ENCODE data around the gene FERMT2. TPM values are rescaled to one million over a fixed set of nuclear protein-coding genes. Genes with fewer than 3 reads are reported as not detected.

FERMT2 gene
- total RNA-seq, 1 donor from 2014 or later = 0.51 TPM

DNA sequence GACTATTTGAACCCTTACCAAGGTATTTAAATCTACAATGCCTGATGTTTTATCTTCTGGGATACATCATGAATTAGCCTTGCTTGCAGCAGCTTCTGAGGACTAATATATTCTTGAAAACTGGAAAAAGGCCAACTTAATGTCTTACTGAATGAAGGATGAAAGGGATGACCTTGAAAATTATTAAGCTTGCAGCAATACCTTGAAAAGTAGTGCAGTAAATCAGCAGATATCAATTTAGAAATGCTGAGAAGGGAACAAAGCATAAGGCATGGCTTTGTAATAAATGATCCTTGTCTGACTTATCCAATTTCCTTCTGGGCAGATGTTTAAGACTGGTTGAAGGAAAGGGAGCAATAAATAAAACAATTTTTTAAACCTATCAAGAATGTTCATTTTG is 37.3 kb upstream of the FERMT2 start:
- ChIA-PET CTCF (no interaction called here), POLR2A (no interaction called here)
- intact Hi-C loops (cut with micrococcal nuclease) = no loop called here
- TF ChIP-seq, protein P1, sequence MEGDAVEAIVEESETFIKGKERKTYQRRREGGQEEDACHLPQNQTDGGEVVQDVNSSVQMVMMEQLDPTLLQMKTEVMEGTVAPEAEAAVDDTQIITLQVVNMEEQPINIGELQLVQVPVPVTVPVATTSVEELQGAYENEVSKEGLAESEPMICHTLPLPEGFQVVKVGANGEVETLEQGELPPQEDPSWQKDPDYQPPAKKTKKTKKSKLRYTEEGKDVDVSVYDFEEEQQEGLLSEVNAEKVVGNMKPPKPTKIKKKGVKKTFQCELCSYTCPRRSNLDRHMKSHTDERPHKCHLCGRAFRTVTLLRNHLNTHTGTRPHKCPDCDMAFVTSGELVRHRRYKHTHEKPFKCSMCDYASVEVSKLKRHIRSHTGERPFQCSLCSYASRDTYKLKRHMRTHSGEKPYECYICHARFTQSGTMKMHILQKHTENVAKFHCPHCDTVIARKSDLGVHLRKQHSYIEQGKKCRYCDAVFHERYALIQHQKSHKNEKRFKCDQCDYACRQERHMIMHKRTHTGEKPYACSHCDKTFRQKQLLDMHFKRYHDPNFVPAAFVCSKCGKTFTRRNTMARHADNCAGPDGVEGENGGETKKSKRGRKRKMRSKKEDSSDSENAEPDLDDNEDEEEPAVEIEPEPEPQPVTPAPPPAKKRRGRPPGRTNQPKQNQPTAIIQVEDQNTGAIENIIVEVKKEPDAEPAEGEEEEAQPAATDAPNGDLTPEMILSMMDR (IDR thresholded peaks at IDR 0.05) = no peak
- no peak for ATAC-seq (ENCODE audit: low read depth)
- H3K4me1 Mint-ChIP-seq = no peaks in the 10 kb centered on the region
- no peaks in the 10 kb centered on the region for H3K36me3 Mint-ChIP-seq (ENCODE audit: low read depth)
- H3K9me3 Mint-ChIP-seq = no peaks in the 10 kb centered on the region
- no peak overlapping the region for H3K4me3 Mint-ChIP-seq
- no peak for DNase-seq
- no peak overlapping the region for H3K27ac Mint-ChIP-seq
- H3K27me3 Mint-ChIP-seq = peaks cover 2% of the 10 kb centered on the region

DNA sequence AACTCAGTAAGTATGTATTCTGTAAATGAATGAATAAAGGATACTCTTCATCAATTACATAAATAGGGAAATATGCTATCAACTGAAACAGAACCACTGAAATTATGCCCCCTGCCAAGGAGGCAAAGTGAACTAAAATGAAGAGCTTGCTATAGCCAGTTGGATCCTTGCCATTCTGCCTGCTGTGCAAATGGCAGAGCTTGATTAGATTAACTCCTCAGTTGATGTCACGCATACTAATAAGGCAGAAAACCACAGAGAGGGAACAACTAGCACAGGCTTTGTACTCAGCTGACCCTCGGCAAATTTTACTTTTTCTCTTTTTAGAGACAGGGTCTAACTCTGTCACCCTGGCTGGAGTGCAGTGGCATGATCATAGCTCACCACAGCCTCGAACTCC is 36.7 kb upstream of the FERMT2 start:
- no peak overlapping the region for H3K4me3 Mint-ChIP-seq
- DNase-seq = no peak
- H3K9me3 Mint-ChIP-seq = no peaks in the 10 kb centered on the region
- TF ChIP-seq, protein P1 (IDR thresholded peaks at IDR 0.05) = no peak
- H3K27me3 Mint-ChIP-seq = peaks cover 2% of the 10 kb centered on the region
- ChIA-PET CTCF (no interaction called here), POLR2A (no interaction called here)
- intact Hi-C loops (cut with micrococcal nuclease) = no loop called here
- no peaks in the 10 kb centered on the region for H3K4me1 Mint-ChIP-seq
- H3K36me3 Mint-ChIP-seq (ENCODE audit: low read depth) = no peaks in the 10 kb centered on the region
- no peak overlapping the region for H3K27ac Mint-ChIP-seq
- ATAC-seq (ENCODE audit: low read depth) = no peak

DNA sequence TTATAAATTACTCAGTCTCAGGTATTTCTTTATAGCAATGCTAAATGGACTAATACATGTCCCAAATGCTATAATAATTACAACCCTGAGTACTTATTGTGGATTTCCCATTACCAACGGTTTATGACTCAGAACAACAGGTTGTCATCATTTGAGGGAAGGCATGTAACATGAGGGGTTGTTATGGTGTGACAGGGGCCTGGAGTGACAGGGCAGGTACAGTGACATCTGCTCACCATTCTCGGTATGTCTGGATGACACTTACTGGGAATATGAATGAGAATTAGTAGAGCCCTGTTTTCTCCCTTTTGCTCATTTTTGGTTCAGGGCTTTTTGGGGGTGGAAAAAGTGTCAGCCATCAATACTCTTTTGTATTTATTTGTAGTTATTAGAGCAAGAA is 36.2 kb upstream of the FERMT2 start:
- ChIA-PET CTCF (no interaction called here), POLR2A (no interaction called here)
- no peak overlapping the region for H3K4me3 Mint-ChIP-seq
- H3K27me3 Mint-ChIP-seq = peaks cover 2% of the 10 kb centered on the region
- H3K27ac Mint-ChIP-seq = no peak overlapping the region
- ATAC-seq (ENCODE audit: low read depth) = no peak
- intact Hi-C loops (cut with micrococcal nuclease) = no loop called here
- no peaks in the 10 kb centered on the region for H3K36me3 Mint-ChIP-seq (ENCODE audit: low read depth)
- TF ChIP-seq, protein P1 (IDR thresholded peaks at IDR 0.05) = no peak
- DNase-seq = no peak
- H3K9me3 Mint-ChIP-seq = no peaks in the 10 kb centered on the region
- no peaks in the 10 kb centered on the region for H3K4me1 Mint-ChIP-seq

DNA sequence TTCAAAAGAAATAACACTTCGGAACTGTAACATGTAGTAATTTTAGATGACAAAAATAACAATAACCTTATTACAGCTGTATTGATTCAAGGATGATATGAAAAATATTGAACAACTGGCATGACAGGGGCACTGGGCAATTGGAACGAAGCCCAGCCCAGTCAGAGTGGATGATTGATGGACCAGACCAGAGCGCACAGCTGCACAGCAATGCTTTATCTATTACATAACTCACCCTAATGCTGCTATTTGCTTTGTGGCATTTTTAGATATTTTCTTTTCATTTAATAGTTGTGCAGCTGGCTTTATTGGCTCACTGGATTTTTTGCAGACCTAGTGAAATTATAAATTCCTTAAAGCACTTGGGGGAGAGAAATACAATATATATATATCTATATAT is 26.9 kb upstream of the FERMT2 start:
- no peaks in the 10 kb centered on the region for H3K9me3 Mint-ChIP-seq
- ChIA-PET POLR2A (no interaction called here), CTCF (no interaction called here)
- DNase-seq = no peak
- no peaks in the 10 kb centered on the region for H3K36me3 Mint-ChIP-seq (ENCODE audit: low read depth)
- TF ChIP-seq, protein P1 (IDR thresholded peaks at IDR 0.05) = no peak
- H3K4me1 Mint-ChIP-seq = no peaks in the 10 kb centered on the region
- no peak overlapping the region for H3K4me3 Mint-ChIP-seq
- peaks cover 5% of the 10 kb centered on the region for H3K27me3 Mint-ChIP-seq
- ATAC-seq (ENCODE audit: low read depth) = no peak
- intact Hi-C loops (cut with micrococcal nuclease) = no loop called here
- H3K27ac Mint-ChIP-seq = no peak overlapping the region

DNA sequence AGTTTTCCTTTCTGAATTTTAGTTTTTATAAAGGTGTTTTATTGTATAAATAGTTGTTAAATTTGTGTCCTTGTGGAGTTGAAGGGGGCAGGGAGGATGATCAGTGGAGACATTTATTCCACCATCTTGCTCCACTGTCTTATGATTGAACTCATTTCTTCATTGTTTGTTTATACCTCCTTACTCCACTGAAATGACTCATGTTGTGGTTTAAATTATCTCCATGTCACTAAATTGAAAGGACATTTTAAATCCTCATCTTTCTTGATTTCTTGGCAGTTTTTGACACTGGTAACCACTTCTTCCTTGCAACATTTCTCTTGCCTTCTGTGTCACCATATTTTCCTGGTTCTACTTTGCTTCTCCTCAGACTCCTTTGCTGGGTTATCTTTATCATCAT is 23.6 kb upstream of the FERMT2 start:
- ChIA-PET CTCF (no interaction called here), POLR2A (no interaction called here)
- Mint-ChIP-seq H3K36me3 (ENCODE audit: low read depth) (peaks cover 4% of the 10 kb centered on the region), H3K27ac (no peak overlapping the region), H3K27me3 (peaks cover 15% of the 10 kb centered on the region), H3K9me3 (peaks cover 10% of the 10 kb centered on the region), H3K4me1 (no peaks in the 10 kb centered on the region), H3K4me3 (no peak overlapping the region)
- ATAC-seq (ENCODE audit: low read depth) (no peak), DNase-seq (no peak)
- TF ChIP-seq, protein P1 (IDR thresholded peaks at IDR 0.05) = no peak
- intact Hi-C loops (cut with micrococcal nuclease) = no loop called here

Measured in activated B cell treated with CpG ODN at 0.5 μM for 24 hours (primary cell).